ENCODE results near the gene CRTC3.
"Not testable (repeated sequence)": the region's sequence is repeated elsewhere in the genome, so short reads cannot be mapped to it uniquely, and the experiment has no call there.

Gene CRTC3

DNA sequence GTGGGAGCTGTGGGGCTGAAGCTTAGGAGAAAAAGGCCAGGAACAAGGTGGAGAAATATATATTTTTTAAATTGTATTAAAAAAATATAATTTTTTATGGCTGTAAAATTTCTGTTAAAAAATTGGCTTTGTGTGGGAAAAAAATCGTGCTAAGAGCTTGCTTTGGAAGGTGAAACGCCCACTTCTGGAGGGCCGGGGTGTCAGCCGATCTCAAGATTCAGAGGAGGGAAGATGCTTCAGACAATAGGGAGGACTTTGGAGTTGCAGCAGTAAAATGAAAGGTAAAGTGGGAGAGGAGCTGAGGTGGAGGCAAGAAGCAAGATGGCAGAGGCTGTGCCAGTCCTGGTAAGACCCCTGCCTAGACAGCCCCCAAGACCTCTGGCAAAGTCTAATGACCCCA, 141.5 kb downstream of the CRTC3 start:
- TF ChIP-seq Cebpa-rat (IDR thresholded peaks at IDR 0.05) = no peak
- Histone ChIP-seq H3K9ac (no peak overlapping the region), H3K27ac (no peak overlapping the region), H3K4me2 (no peak overlapping the region), H3K4me1 (peaks cover 18 to 27% (median 20%) of the 10 kb centered on the region in 10 experiments), H3K9me3 (replicated peaks in 1 of 11) (peaks cover 0 to 16% (median 3%) of the 10 kb centered on the region in 11 experiments; a peak in 10 of 22 replicates), H3K4me3 (no peak overlapping the region), H4K20me1 (no peaks in the 10 kb centered on the region), H3K27me3 (no peaks in the 10 kb centered on the region), H3K36me3 (no peaks in the 10 kb centered on the region)

GRCh38 chr15:90673357-90673756, 143.6 kb downstream of the CRTC3 start:
- H3K4me3 ChIP-seq, H4K20me1 ChIP-seq, H3K27ac ChIP-seq, H3K4me2 ChIP-seq, H3K27me3 ChIP-seq, H3K4me1 ChIP-seq, H3K36me3 ChIP-seq, H3K9ac ChIP-seq: not testable (repeated sequence)
- peaks cover 0 to 16% (median 3%) of the 10 kb centered on the region in 11 experiments; a peak in 10 of 22 replicates for H3K9me3 ChIP-seq (replicated peaks in 1 of 11)

DNA sequence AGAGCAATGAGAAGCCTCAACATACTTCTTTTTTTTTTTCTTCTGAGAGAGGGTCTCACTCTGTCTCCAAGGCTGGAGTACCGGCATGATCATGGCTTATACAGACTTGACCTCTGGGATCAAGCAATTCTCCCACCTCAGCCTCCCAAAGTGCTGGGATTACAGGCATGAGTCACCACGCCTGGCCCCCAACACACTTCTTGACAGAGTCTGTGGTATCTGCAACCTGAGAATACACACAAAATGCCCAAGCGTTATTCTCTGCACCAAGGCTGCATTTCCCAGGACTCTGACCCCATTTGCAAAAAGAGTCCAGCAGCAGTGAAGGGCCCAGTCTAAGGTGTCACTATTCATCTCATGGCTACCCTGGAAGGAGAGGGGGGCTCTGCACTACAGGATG, 144.8 kb downstream of the CRTC3 start:
- Histone ChIP-seq H3K27me3 (no peaks in the 10 kb centered on the region), H3K9me3 (replicated peaks in 1 of 11) (peaks cover 0 to 16% (median 3%) of the 10 kb centered on the region in 11 experiments; a peak in 10 of 22 replicates), H3K9ac (no peak overlapping the region), H3K36me3 (no peaks in the 10 kb centered on the region), H3K27ac (no peak overlapping the region), H3K4me2 (no peak overlapping the region), H3K4me3 (no peak overlapping the region), H4K20me1 (no peaks in the 10 kb centered on the region), H3K4me1 (no peaks in the 10 kb centered on the region)
- TF ChIP-seq Cebpa-rat (IDR thresholded peaks at IDR 0.05) = no peak

GRCh38 chr15:90675464-90675863, 145.7 kb downstream of the CRTC3 start:
- Histone ChIP-seq H3K4me3 (no peak overlapping the region), H3K9ac (no peak overlapping the region), H3K4me1 (peaks cover 0 to 6% (median 2%) of the 10 kb centered on the region in 10 experiments; a peak in 7 of 20 replicates), H3K36me3 (no peaks in the 10 kb centered on the region), H3K4me2 (no peak overlapping the region), H3K27me3 (no peaks in the 10 kb centered on the region), H3K9me3 (replicated peaks in 1 of 11) (peaks cover 0 to 16% (median 3%) of the 10 kb centered on the region in 11 experiments; a peak in 10 of 22 replicates), H3K27ac (no peak overlapping the region), H4K20me1 (no peaks in the 10 kb centered on the region)
- no peak for TF ChIP-seq Cebpa-rat (IDR thresholded peaks at IDR 0.05)

DNA sequence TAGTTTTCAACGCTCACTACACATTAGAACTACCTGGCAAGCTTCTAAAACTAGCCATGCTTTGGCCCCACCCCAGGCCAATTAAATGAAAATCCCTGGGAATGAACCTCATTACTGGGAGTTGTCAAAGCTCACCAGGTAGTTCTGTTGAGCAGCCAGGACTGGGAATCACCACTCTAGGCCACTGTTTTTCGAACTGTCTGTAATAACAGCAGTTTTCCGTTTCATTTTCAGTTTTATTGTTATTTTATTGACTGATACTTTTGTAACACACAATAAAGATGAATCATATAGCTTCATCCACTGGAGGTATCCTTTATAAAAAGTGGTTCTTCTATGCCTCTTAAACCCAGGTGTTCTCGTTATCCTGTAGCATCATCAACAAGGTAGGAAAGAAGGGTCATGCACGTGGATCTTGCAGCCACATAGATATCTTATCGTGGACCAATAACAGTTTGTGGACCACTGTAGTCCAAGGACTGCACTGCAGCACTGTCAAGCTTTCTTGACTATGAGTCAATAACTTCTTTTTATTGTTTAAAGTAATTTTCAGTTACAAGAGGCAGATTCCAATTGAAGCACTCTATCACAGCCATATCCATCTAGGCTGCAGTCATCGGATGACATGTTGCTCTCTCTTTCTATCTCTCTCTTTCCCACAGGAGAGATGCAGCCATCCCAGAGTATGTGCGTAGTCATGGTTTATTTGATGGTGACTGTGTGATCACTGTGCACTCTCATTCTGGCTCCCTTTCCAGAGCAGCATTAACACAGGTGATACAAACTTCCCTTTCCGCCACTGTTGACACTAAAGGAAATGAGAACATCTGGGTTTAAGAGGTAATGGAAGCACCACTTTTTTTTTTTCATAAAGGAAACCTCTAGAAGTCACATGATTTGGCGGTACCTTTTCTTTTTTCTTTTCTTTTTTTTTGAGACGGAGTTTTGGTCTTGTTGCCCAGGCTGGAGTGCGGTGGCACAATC, 148.4 kb downstream of the CRTC3 start:
- TF ChIP-seq Cebpa-rat (IDR thresholded peaks at IDR 0.05) = no peak
- peaks cover 0 to 10% (median 3%) of the 10 kb centered on the region in 11 experiments; a peak in 10 of 22 replicates for H3K9me3 ChIP-seq (replicated peaks in 1 of 11)
- H3K4me3 ChIP-seq = no peak overlapping the region
- no peak overlapping the region for H3K9ac ChIP-seq
- peaks cover 0 to 18% (median 5%) of the 10 kb centered on the region in 10 experiments; a peak in 8 of 20 replicates for H3K4me1 ChIP-seq
- H3K27me3 ChIP-seq = no peaks in the 10 kb centered on the region
- H3K27ac ChIP-seq = no peak overlapping the region
- H3K4me2 ChIP-seq = 0 out of 22 replicates have a peak overlapping the region, but pooled peaks of 1 of the 11 experiments have one; percentile 1
- no peaks in the 10 kb centered on the region for H4K20me1 ChIP-seq
- no peaks in the 10 kb centered on the region for H3K36me3 ChIP-seq

DNA sequence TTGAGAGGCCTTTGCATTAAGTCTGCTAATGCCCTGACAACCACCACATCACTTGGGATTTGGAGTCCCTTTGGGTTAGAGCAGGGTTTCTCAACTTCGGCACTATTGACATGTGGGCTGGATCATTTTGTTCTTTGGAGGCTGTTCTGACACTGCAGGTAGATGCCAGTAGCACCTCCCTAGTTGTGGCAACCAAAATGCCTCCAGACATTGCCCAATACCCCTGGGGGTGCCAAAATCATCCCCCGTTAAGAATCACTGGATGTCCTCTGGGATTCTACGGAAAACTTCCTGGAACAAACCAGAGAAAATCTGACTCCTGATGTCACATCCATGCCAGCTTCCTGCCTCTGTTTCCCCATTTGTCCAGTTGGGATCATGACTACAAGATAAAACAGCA, 150.2 kb downstream of the CRTC3 start:
- no peaks in the 10 kb centered on the region for H4K20me1 ChIP-seq
- H3K4me3 ChIP-seq = no peak overlapping the region
- no peaks in the 10 kb centered on the region for H3K9me3 ChIP-seq (replicated peaks in 1 of 11)
- H3K4me2 ChIP-seq = peak overlapping the region in 3 of 11 experiments; percentile 10 to 43 (median 25); a peak in 4 of 22 replicates
- H3K4me1 ChIP-seq = peaks cover under 1 to 30% (median 13%) of the 10 kb centered on the region in 10 experiments; a peak in 18 of 20 replicates
- H3K36me3 ChIP-seq = no peaks in the 10 kb centered on the region
- no peak overlapping the region for H3K27ac ChIP-seq
- no peak overlapping the region for H3K9ac ChIP-seq
- TF ChIP-seq Cebpa-rat (IDR thresholded peaks at IDR 0.05) = peak in 1 of 11 experiments; percentile 39; a peak in 1 of 22 replicates
- H3K27me3 ChIP-seq = no peaks in the 10 kb centered on the region

GRCh38 chr15:90680371-90680935, 150.7 kb downstream of the CRTC3 start:
- peak overlapping the region in 5 of 11 experiments; percentile 10 to 43 (median 25); a peak in 6 of 22 replicates for H3K4me2 ChIP-seq
- H3K36me3 ChIP-seq = no peaks in the 10 kb centered on the region
- no peaks in the 10 kb centered on the region for H3K27me3 ChIP-seq
- no peak overlapping the region for H3K4me3 ChIP-seq
- no peak for TF ChIP-seq Cebpa-rat (IDR thresholded peaks at IDR 0.05)
- H3K9me3 ChIP-seq (replicated peaks in 1 of 11) = no peaks in the 10 kb centered on the region
- no peak overlapping the region for H3K9ac ChIP-seq
- H3K27ac ChIP-seq = no peak overlapping the region
- no peaks in the 10 kb centered on the region for H4K20me1 ChIP-seq
- peaks cover 6 to 34% (median 18%) of the 10 kb centered on the region in 10 experiments for H3K4me1 ChIP-seq

GRCh38 chr15:90681056-90681455, 151.3 kb downstream of the CRTC3 start:
- TF ChIP-seq Cebpa-rat (IDR thresholded peaks at IDR 0.05) = no peak

DNA sequence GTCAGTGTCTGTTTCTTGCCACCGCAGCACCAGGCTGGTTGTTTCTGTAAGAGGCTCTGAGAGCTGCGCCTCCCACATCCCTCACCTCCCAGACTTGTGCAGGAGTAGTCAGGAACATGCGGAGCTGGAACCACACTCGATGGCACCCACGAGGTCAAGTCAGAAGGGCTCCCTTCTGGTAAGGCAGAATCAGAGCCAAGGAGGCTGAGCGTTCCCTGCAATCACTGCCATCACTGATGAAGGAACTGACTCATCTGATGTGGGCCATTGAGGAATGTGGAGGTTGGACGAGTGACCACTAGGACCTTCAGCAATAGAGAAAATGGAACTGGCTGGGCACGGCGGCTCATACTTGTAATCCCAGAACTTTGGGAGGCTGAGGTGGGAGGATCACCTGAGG, 151.8 kb downstream of the CRTC3 start:
- Histone ChIP-seq H3K4me2 (peak overlapping the region in 1 of 11 experiments; percentile 19; a peak in 2 of 22 replicates), H3K27me3 (no peaks in the 10 kb centered on the region), H3K36me3 (no peaks in the 10 kb centered on the region), H3K9me3 (replicated peaks in 1 of 11) (no peaks in the 10 kb centered on the region), H3K9ac (no peak overlapping the region), H3K27ac (no peak overlapping the region), H4K20me1 (no peaks in the 10 kb centered on the region), H3K4me1 (peaks cover 16 to 45% (median 28%) of the 10 kb centered on the region in 10 experiments), H3K4me3 (no peak overlapping the region)
- no peak for TF ChIP-seq Cebpa-rat (IDR thresholded peaks at IDR 0.05)

More at GRCh38 chr15:90681056-90681455, 151.3 kb downstream of the CRTC3 start:
- H3K36me3 ChIP-seq = no peaks in the 10 kb centered on the region
- no peaks in the 10 kb centered on the region for H3K27me3 ChIP-seq
- H3K4me3 ChIP-seq = no peak overlapping the region
- H3K4me1 ChIP-seq = peaks cover 12 to 40% (median 24%) of the 10 kb centered on the region in 10 experiments
- H3K4me2 ChIP-seq = peak overlapping the region in 4 of 11 experiments; percentile 10 to 43 (median 22); a peak in 4 of 22 replicates
- H3K9ac ChIP-seq = no peak overlapping the region
- H4K20me1 ChIP-seq = no peaks in the 10 kb centered on the region
- no peak overlapping the region for H3K27ac ChIP-seq
- no peaks in the 10 kb centered on the region for H3K9me3 ChIP-seq (replicated peaks in 1 of 11)

Measured in BLaER1 treated with 17β-estradiol and CSF1 and Interleukin-3, amounts not matched to agents 10 nM and 100 nM (cell line).